Activated effector memory CD4-positive, alpha-beta T cell treated with Interleukin-2 at 50 U/mL for 16 hours (primary cell): ENCODE data around the gene OBP2B.
A peak's percentile ranks its signal among the peaks of the same experiment; 100 is the strongest.
"Not testable (repeated sequence)": the region's sequence is repeated elsewhere in the genome, so short reads cannot be mapped to it uniquely, and the experiment has no call there.

Source experiments
- DNase-seq: peaks from one replicate; pipeline ENCODE4 v3.0.0-alpha.2; 2020

Gene OBP2B, protein sequence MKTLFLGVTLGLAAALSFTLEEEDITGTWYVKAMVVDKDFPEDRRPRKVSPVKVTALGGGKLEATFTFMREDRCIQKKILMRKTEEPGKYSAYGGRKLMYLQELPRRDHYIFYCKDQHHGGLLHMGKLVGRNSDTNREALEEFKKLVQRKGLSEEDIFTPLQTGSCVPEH

DNA sequence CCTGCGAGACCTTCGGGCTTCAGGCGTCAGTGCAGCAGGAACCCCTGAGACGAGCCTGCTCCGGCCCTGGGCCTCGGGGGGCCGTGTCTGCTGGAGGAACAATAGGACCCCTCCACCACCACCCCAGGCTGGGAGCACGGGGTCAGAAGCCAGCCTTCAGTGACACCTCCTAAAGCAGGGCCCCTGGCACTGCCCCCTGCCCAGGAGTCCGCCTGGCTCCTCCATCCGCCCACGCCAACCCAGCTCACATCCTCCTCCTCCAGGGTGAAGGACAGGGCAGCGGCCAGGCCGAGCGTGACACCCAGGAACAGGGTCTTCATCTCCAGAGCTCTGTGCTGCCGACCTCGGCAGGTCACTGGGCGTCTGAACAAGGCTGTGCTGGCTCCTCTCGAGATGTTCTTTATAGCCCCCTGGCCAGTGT is at the start of gene OBP2B:
TSS of gene OBP2B (minus strand) at position 371 of the 421 bp plus-strand sequence. CDS start at position 320, 51 bp downstream.
- DNase-seq = not testable (repeated sequence)

DNA sequence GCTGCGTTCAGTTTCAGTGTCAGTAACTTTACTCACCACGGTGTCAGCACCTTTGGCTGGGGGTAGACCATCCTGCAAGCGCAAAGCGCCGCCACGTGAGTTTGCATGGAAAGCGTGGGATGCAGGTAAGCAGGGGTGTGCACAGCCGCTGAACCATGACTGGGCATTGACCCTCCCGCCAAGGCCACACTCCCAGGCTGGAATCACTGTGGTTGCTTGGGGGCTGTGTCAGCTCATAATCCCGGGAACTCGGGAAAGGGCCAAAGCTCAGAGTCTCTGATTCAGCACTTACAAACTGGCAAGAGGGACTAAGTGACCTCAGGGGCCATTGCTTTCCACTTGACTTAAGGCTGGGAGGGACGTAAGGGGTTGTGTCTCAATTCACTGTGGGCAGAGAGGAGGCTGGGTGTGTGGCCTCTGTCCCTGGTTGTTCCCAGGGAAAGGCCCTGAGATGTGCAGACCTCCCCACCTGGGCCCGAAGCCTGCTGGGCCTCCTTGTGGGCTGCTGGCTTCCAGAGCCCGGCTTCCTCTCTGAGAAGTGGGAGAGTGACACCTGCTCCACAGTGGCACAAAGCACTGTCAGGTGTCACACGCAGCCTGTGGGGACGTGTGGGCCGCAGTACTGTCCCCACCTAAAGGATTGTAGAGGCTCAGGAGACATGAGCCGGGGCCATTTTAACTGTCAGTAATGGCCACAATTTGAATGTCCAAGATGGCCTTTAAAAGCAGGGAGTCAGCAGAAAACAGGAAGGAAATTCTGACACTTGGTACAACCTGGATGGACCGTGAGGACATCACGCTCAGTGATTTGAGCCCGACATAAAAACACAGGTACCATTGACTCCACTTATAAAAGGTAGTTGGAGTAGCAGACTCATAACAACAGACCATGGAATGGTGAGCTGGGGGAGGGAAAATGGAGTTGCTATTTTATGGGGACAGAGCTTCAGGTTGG is 49.3 kb upstream of the OBP2B start:
- DNase-seq = no peak

DNA sequence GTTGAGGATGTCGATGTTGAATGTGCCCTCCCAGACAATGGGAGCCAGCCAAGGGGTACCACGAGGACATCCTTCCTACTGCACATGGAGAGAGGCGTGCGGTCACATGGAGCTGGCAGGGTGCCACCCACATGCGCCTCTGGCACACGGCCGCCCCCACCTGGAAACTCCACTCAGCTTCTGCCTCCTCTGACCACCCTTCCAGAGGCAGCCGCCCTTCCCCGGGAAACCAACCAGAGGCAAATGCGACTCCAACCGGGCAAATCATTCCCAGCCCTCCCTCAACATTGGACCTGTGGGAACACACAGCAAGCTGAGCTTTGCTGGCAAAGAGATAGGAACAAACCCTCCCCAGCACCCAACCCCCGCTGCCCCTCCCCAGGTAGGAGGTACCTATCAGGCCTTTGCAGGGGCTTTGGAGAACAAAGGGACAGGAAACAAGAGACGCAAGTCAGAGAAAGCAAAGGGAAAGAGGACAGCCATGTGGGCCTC is 48.5 kb upstream of the OBP2B start:
- DNase-seq = no peak

GRCh38 chr9:133256686-133257091 is 47.6 kb upstream of the OBP2B start:
- DNase-seq = no peak

DNA sequence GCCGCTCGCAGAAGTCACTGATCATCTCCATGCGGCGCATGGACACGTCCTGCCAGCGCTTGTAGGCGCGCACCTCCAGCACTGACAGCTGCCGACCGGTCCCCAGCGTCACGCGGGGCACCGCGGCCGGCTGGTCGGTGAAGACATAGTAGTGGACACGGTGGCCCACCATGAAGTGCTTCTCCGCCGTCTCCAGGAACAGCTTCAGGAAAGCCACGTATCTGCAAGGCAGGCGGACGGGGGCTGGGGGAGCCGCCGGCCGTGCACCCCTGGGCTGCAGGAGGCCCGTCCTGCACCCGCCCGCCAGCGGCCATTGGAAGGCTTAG is 47.0 kb upstream of the OBP2B start:
- DNase-seq = no peak

DNA sequence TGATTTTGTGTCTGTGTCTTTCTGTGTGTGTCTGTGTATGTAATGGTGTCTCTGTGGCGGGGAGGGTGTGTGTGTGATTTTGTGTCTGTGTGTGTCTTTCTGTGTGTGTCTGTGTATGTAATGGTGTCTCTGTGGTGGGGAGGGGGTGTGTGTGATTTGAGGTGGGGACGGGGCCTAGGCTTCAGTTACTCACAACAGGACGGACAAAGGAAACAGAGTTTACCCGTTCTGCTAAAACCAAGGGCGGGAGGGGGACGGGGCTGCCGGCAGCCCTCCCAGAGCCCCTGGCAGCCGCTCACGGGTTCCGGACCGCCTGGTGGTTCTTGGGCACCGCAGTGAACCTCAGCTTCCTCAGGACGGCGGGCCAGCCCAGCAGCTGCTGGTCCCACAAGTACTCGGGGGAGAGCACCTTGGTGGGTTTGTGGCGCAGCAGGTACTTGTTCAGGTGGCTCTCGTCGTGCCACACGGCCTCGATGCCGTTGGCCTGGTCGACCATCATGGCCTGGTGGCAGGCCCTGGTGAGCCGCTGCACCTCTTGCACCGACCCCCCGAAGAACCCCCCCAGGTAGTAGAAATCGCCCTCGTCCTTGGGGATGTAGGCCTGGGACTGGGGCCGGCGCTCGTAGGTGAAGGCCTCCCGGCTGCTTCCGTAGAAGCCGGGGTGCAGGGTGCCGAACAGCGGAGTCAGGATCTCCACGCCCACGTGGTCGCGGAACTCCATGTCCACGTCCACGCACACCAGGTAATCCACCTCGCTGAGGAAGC is 46.5 kb upstream of the OBP2B start:
- DNase-seq = no peak

DNA sequence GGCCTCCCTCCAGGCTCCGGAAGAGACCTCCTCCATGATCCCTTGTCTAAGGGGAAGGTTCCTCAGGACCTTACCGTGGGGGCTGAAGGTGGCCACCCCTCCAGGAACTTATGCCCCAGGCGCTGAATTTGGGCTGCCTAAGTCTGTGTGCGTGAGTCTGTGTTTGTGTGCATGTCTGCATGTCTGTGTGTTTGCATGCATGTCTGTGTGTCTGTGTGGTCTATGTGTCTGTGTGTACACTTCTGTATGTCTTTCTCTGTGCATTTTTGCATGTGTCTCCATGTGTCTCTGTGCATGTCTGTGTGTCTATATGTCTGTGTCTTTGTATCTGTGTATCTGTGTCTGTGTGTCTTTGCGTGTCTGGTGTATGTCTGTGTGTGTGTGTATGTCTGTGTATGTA is 45.4 kb upstream of the OBP2B start:
- no peak for DNase-seq

- DNase-seq = no peak
Measured at GRCh38 chr9:133253268-133253667, 44.2 kb upstream of the OBP2B start.

DNA sequence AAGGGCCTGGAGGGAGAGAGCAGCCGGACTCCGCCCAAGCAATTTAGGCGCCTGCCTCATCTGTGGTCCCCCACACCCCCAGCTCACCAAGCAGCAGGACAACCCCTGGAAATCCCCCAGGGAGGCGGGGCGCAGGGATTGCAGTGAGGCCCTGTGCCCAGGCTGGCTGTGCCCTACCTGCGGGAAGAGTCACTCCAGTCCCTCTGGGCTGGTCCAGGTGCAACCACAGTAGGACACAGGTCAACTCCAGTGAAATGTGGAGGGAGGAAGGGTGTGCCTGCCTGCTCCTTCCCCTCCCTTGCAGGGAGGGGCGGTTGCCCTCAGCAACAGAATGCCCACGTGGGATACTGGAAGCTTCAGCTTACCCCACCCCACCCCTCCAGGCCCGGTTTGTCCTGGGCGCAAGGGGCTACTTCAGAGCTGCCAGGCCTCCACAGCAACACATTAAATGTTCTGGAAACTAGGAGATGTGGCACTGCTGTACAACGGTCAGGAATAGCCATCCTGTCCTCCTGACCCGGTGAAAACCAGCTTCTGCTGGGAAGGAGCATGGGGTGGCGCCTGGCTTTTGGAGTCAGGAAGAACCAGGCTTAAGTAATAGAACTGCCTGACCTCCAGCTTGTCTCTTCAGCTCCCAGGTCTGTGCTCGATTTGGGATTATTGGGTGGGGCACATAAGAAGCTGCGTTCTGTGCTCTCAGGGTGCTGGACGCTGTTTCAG is 43.4 kb upstream of the OBP2B start:
- DNase-seq = no peak

GRCh38 chr9:133251773-133252172 is 42.7 kb upstream of the OBP2B start:
- no peak for DNase-seq

- DNase-seq = not testable (repeated sequence)
Measured at GRCh38 chr9:133251221-133251620, 42.2 kb upstream of the OBP2B start.

DNA sequence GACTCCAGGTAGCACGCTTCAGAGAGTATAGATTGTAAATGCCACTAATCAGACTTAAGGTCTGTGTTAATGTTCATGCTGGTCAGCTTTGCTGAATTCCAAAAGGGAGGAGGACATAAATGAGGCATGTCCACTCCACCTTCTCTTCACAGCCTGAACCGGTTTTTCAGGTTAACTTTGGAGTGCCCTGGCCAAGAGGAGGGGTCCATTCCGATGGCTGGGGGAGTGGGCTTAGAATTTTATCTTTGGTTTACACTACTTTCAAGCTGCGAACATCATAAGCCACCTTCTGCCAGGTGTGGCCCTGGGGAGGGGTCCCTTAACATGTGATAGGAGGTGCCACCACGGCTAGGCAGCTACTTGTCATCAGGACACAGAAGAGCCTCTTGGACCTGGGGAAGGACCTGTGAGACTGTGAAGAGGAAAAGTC is 41.7 kb upstream of the OBP2B start:
- DNase-seq = no peak

- DNase-seq = no peak
Measured at GRCh38 chr9:133249337-133249736, 40.3 kb upstream of the OBP2B start.

GRCh38 chr9:133248726-133249295 is 39.8 kb upstream of the OBP2B start:
- no peak for DNase-seq

DNA sequence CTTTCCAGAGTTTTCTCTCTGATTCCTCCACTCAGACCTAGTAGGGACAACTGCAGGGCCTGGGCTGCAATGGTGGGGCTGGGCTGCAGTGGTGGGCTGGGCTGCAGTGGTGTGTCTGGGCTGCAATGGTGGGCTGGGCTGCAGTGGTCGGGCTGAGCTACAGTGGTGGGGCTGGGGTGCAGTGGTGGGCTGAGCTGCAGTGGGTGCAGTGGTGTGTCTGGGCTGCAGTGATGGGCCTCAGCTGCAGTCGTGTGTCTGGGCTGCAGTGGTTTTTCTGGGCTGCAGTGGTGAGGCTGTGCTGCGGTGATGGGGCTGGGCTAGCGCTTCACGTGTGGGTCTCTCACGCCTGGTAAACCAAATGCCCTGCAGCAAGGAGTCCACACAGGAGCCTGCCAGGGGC is 38.6 kb upstream of the OBP2B start:
- DNase-seq = no peak

DNA sequence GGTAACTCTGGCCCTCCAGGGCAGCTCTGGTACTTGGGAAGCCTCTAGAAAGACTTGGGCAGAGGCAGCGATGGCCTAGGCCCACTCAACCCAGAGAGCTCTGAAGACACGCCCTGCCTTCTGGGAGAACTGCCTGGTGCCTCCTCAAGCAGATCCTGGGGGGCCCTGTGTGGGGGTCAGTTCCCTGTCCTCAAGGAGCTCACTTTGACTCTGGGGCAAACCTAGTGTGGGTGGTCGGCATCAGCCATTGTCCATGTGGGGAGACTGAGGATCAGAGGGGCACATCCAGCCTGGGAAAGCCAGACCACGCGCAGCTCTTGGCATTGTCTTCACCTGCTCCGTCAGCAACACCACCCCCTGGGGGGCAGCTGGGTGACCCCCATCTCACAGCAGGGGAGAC is 37.9 kb upstream of the OBP2B start:
- DNase-seq = no peak

DNA sequence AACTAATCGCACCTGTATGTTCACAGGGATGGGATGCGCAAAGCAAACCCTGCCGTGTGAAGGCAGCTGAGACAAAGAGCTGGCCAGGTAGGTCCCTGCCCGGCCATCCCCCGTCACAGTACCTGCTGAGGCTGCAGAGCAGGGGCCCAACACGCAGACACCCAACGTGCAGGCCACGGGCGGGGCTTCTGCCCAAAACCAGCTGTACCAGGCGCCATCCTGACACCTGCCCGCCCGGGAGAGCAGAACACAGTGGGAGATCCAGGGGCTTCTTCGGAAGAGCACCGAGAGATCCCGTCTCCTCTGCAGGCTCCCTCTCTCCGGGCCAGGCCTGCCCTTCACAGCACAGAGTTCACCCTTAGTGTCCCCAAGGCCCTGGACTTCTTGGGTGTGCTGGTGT is 37.5 kb upstream of the OBP2B start:
- no peak for DNase-seq

DNA sequence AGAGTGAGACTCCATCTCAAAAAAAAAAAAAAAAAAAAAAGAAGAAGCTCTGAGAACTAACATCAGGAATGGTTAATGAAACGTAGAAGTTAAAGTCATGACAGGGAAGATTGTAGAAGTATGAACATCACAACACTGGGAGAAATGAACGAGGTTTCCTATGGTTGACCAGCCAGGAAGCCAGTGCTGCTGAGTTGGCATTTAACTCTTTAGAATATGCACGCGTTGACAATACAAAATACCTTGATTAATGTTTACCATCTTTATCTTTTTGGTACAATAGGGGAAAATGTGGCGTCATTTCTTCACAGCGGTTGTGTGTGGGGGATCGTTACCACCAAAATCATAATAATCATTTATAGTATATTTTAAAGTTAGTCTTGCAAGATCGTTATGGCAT is 33.9 kb upstream of the OBP2B start:
- no peak for DNase-seq

GRCh38 chr9:133242241-133242640 is 33.2 kb upstream of the OBP2B start:
- no peak for DNase-seq

DNA sequence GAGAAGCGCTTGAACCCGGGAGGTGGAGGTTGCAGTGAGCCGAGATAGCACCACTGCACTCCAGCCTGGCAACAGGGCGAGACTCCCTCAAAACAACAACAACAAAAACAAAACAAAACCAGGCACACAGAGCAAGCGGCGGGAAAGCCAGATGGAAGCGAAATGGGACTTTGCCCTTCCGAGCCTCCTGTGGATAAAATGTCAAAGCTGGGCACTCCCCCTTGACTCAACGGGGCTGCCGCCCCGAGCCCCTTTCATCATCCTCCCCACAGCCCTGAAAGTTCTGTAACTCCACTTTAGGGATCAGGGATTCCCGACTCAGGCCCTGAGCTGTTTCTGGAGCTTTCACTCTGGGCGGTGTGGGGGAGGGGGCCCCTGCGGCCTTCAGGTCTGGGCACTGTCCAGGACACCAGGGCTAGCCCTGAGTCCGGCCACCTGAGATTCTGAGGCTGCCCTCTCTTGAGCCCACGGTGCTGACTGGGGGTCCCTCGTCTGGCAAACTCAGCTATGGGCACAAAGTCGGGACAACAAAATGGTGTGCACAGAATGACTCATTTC is 30.6 kb upstream of the OBP2B start:
- no peak for DNase-seq

DNA sequence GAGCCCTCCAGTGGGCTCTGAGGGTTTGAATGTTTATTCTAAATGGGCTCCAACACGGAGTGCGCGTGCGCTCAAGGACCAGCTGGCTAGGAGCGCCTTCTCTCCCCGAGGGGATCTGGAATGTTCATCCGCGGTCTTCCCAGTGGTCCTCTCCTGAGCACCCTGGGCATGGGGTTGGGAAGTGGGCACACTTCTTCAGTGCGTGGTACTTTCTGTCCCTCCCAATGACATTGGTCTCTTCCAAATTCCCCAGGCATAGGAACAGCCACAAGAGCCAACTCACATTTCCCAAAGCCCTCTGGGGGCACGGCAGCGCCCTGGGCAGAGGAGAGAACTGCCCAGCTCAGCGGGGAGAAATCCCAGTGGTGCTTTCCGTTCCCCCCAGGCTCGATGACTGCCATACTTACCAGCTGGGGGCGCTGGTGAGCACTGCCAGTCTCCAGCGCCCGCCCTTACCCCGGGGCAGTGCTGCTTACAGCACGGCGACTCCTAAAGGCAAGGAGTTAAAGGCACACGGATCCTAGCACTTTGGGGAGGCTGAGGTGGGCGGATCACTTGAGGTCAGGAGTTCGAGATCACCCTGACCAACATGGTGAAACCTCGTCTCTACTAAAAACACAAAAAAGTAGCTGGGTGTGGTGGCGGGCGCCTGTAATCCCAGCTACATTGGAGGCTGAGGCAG is 29.9 kb upstream of the OBP2B start:
- peak; percentile 31 for DNase-seq
